HL-60 (cell line): ENCODE measurements around the gene PRKD1.

Experiments
- DNase-seq, 2 experiments: peaks; one replicate each; pipeline ENCODE4 v3.0.0-alpha.2; 2010 to 2020; ENCODE audit warnings: low read depth in 1 of 2, low spot score in 1 of 2
- H3K27ac ChIP-seq: fragments of 250-450 bp; sonication (Bioruptor Pico); replicated peaks from 2 replicates; pipeline ENCODE4 v1.5.1; 2020; ENCODE audit warnings: mild to moderate bottlenecking, moderate library complexity
- H3K27me3 ChIP-seq: fragments of 250-450 bp; sonication (Bioruptor Pico); 2 replicates; pipeline ENCODE4 v1.5.1; 2021; ENCODE audit warnings: mild to moderate bottlenecking, moderate library complexity; ENCODE audit not compliant: insufficient read depth, poor library complexity, severe bottlenecking
- H3K4me3 ChIP-seq: replicated peaks from 2 replicates; pipeline ENCODE4 v1.5.1; 2011; ENCODE audit warnings: mild to moderate bottlenecking, control low read depth, low read length; ENCODE audit not compliant: insufficient read depth
- GABPA ChIP-seq: IDR thresholded peaks from 2 replicates; pipeline ENCODE4 v1.6.1; 2012; ENCODE audit warnings: low read depth
- POLR2AphosphoS5 ChIP-seq: IDR thresholded peaks from 2 replicates; pipeline ENCODE4 v1.6.1; 2012; ENCODE audit warnings: low read depth
- SPI1 ChIP-seq: IDR thresholded peaks from 2 replicates; pipeline ENCODE4 v1.6.1; 2012; ENCODE audit warnings: low read depth, mild to moderate bottlenecking, borderline replicate concordance
- TF ChIP-seq, protein P1 (sequence below): IDR thresholded peaks from 2 replicates; pipeline ENCODE4 v1.6.1; 2012; ENCODE audit warnings: low read depth; ENCODE audit not compliant: insufficient replicate concordance
- TF ChIP-seq, protein P2 (sequence below): IDR thresholded peaks from one replicate; pipeline ENCODE4 v1.5.1; 2011; ENCODE audit warnings: low read length, control low read depth, inconsistent platforms; ENCODE audit not compliant: insufficient read depth

Gene PRKD1

DNA sequence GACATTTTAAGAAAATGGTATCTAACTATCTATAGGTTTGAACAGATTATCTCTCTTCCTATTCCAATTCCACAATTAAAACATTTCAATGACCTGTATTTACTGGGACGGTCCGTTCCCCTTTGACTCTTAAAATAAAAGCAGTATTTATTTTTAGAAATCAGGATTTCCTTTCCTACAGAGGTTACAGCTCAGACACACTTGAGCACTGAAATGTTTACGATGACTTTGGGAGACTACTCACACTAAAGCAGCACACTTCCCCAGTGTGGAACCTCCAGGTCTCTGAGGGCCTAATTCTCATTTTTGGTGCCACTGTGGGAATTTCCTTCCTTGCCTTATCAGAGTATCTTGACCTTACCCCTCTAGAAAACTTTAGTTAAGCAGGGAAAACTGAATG, 181.8 kb downstream of the PRKD1 start:
- Histone ChIP-seq H3K27ac (no peak overlapping the region), H3K27me3 (no peaks in the 10 kb centered on the region), H3K4me3 (no peak overlapping the region)
- TF ChIP-seq GABPA (no peak), POLR2AphosphoS5 (no peak), SPI1 (no peak)
- TF ChIP-seq, protein P1, sequence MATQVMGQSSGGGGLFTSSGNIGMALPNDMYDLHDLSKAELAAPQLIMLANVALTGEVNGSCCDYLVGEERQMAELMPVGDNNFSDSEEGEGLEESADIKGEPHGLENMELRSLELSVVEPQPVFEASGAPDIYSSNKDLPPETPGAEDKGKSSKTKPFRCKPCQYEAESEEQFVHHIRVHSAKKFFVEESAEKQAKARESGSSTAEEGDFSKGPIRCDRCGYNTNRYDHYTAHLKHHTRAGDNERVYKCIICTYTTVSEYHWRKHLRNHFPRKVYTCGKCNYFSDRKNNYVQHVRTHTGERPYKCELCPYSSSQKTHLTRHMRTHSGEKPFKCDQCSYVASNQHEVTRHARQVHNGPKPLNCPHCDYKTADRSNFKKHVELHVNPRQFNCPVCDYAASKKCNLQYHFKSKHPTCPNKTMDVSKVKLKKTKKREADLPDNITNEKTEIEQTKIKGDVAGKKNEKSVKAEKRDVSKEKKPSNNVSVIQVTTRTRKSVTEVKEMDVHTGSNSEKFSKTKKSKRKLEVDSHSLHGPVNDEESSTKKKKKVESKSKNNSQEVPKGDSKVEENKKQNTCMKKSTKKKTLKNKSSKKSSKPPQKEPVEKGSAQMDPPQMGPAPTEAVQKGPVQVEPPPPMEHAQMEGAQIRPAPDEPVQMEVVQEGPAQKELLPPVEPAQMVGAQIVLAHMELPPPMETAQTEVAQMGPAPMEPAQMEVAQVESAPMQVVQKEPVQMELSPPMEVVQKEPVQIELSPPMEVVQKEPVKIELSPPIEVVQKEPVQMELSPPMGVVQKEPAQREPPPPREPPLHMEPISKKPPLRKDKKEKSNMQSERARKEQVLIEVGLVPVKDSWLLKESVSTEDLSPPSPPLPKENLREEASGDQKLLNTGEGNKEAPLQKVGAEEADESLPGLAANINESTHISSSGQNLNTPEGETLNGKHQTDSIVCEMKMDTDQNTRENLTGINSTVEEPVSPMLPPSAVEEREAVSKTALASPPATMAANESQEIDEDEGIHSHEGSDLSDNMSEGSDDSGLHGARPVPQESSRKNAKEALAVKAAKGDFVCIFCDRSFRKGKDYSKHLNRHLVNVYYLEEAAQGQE = no peak
- TF ChIP-seq, protein P2, sequence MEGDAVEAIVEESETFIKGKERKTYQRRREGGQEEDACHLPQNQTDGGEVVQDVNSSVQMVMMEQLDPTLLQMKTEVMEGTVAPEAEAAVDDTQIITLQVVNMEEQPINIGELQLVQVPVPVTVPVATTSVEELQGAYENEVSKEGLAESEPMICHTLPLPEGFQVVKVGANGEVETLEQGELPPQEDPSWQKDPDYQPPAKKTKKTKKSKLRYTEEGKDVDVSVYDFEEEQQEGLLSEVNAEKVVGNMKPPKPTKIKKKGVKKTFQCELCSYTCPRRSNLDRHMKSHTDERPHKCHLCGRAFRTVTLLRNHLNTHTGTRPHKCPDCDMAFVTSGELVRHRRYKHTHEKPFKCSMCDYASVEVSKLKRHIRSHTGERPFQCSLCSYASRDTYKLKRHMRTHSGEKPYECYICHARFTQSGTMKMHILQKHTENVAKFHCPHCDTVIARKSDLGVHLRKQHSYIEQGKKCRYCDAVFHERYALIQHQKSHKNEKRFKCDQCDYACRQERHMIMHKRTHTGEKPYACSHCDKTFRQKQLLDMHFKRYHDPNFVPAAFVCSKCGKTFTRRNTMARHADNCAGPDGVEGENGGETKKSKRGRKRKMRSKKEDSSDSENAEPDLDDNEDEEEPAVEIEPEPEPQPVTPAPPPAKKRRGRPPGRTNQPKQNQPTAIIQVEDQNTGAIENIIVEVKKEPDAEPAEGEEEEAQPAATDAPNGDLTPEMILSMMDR = no peak
- DNase-seq = no peak

DNA sequence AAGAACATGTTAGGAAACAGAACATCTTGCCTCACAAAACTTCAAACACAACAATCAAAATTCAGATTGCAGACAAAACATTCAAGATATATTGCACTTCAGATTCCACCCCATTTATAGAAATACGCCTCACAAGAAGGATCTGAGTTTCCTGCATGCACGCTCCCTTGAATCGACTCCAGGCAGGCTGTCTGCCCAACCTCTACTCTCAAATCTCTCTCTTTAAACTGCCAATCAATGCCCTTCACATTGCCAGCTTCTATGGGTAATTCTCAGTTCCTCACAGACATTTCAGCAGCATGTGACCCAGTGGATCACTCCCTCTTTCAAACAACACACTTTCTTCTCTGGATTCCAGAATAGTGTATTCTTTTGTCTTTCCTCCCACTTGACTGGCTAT, 184.1 kb downstream of the PRKD1 start:
- TF ChIP-seq, protein P2 = no peak
- TF ChIP-seq SPI1 = no peak
- no peak for TF ChIP-seq POLR2AphosphoS5
- no peak for DNase-seq
- Histone ChIP-seq H3K27me3 (no peaks in the 10 kb centered on the region), H3K27ac (no peak overlapping the region), H3K4me3 (no peak overlapping the region)

DNA sequence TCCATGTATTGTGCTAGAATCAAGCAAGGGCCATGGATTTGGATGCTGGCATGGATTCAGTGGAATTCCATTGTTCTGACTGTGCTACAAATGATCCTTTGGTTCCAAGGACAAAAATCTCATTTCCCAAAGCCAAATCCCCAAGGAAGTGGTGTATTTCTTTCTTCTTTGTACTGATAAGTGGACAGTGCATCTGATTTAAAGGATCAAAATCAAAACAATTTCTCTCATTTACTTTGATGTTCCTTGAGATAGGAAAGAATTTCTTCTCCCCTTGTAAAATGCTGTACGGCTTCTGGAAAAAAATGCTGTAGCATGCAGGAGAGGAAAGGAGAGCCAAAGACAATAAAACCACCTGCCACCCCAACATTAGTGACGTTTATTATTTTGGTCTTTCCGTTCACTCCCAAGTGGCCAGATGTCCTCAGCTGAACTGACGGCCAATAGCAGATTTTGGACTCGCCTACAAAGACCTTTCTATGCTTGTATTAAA, 185.7 kb downstream of the PRKD1 start:
- DNase-seq = no peak
- H3K27ac ChIP-seq = no peak overlapping the region

More for the DNA sequence above, 185.7 kb downstream of the PRKD1 start:
- no peak overlapping the region for H3K4me3 ChIP-seq
- no peaks in the 10 kb centered on the region for H3K27me3 ChIP-seq
- TF ChIP-seq GABPA (no peak), POLR2AphosphoS5 (no peak), SPI1 (no peak)
- TF ChIP-seq, protein P1 = no peak
- TF ChIP-seq, protein P2 = no peak
